Measurements from ENCODE around the gene MAP3K20.
"Not testable (repeated sequence)": the region's sequence is repeated elsewhere in the genome, so short reads cannot be mapped to it uniquely, and the experiment has no call there.

MAP3K20 gene

DNA sequence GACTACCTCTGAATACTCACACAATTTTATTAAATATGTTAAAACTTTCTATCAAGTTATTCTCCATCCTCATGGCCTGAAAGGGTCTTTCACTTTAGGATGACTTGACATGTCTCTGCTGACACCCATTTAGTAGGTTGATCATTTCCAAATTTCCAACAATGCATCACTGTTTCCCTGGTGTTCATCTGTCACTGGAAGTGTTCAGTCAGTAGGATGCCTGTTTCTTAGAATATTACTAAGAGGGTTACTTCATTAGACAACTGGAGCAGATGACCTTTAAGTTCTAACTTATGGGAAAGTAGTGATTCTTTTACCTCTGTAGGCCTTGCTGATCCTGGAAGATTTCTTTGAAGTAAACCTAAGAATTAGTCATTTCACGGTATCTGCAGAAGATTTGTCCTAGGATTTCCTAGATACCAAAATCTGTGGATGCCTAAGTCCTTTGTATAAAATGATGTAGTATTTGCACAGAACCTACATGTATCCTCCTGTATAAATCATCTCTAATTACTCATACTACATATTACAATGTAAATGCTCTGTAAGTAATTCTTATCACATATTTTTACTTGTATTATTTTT, 77.7 kb downstream of the MAP3K20 start:
- no peak overlapping the region for H3K4me3 ChIP-seq (ENCODE audit: low read depth, low read length)

DNA sequence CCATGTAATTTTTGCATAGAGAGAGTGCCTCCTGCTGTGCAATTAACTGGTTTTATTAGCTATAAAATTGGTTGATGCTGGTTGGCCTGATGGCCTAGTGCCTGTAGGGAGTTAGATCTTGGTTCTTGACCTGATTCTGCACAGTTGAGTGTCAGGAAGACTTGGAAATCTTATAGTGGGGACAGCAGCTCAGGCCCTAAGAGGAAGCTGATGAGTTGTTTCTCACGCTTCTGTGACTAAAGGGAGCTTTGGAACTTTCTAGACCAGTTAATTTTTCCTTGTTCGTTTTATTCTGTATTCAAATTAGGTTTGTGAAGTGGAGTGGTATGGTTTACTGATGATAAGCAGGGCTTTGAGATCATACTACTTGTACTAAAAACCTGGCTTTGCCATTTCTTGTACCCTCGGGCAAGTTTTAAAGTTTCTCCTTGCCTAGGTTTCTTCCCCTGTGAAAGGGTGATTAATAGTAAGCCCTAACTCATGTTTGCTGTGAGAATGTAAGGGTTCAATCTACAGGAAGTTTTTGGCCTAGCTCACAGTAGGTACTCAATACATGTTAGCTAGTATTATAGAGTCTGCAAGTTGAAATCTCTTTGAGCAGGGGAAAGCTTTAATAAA, 82.1 kb downstream of the MAP3K20 start:
- H3K4me3 ChIP-seq (ENCODE audit: low read depth, low read length), result no peak overlapping the region

DNA sequence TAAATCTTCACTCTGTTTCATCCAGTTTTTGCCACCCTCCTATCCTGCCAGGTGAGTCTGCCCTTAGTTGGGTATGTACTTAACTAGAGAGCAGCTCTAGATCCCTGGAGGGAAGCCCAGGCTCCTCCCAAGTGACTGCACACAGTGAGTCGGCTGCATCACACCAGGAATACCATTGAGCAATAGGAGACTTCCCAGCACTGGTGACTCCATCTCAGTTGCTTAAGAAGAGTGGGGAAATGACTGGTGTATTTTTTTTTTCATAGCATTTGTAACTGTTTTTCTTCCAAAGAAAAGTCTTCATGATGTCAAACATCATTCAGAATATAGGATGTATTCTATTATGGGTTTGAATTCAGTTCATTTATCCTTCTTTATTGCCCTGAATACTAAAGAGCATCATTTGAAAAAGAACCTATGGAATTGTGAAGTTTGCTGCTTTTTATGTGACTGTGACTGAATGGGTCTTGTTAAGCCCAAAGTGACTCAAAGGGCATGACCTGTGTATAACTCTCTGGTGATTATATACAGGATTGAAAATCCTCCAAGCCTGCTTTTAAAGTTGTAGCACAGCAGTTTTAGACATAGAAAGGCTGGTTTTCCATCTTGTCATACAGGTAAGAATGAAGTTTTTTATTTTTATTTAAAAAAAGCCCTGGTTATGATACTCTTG, 84.3 kb downstream of the MAP3K20 start:
- H3K4me3 ChIP-seq (ENCODE audit: low read depth, low read length), result no peak overlapping the region

DNA sequence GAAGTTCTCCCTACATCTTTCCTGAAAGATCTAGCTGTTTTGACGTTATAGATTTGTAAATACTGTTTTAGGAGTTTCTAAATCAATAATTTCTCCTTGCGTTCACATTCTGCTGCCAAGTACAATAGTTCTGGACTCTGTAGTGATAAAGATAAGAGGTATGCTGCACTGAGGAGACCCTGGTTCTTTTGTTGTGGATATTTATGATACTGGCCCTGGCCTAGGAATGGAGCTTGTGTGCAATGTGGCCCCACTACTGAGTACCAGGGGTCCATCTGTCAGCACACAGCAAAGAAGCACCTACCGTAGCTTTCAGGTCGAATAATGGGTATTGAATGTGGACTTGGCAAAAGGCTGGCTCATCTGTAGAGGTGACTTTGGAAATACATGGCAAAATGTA, 85.0 kb downstream of the MAP3K20 start:
- no peak overlapping the region for H3K4me3 ChIP-seq (ENCODE audit: low read depth, low read length)

DNA sequence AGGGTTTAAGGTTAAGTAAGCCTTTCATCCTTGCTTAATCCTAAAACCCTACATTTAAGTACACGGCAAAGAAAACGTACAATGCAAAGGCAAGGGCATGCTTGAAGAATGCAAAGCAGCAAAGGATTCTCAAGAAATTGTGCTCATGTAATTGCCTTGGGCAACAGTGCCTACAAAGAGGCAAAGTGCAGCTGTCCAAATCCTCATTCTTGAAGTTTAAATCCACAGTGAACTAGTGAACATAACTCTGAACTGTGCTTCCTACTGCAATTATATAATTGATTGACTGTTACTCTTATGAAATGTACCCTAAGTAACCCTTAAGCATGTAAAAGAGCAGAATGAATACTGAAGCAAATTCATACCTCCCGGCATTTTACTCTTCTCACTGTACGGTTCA, 85.4 kb downstream of the MAP3K20 start:
- H3K4me3 ChIP-seq (ENCODE audit: low read depth, low read length), result no peak overlapping the region

DNA sequence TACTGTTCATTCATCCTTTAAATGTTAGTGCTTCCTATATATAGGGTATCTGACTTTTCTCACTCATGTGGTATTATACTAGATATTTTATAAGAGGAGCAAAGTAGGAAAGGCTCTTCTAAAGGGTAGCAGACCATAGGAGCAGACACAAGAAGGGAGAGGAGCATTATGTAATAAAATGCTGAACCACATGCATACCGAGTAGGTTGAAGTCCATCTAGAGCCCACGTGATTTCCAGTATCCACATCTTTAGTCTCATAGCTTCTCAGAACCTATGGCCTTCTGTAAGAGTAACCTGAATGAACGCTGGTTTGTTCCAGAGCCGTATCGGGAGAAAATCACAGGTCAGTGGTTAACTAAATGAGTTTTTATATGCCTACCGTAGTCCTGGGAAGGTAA, 85.9 kb downstream of the MAP3K20 start:
- no peak overlapping the region for H3K4me3 ChIP-seq (ENCODE audit: low read depth, low read length)

DNA sequence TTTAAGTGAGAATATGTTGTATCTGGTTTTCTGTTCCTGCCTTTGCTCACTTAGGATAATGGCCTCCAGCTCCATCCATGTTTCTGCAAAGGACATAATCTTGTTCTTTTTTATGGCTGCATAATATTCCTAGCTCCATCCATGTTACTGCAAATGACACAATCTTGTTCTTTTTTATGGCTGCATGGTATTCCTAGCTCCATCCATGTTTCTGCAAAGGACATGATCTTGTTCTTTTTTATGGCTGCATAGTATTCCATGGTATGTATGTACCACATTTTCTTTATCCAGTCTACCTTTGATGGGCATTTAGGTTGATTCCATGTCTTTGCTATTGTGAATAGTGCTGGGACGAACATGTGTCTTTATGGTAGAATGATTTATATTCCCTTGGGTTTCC, 87.7 kb downstream of the MAP3K20 start:
- not testable (repeated sequence) for H3K4me3 ChIP-seq (ENCODE audit: low read depth, low read length)

DNA sequence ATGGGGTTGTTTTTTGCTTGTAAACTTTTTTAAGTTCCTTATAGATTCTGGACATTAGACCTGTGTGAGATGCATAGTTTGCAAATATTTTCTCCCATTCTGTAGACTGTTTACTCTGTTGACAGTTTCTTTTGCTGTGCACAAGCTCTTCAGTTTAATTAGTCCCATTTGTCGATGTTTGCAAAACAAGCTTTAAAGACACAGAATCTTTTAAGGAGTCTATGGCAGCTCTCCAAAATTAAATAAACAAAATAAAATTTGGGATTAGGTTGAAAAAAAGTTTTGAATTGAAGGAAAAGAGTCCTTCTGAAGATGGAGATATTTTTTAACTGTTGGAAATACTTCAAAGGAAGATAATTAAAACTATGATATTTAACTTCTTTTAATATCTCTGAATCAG, 88.8 kb downstream of the MAP3K20 start:
- H3K4me3 ChIP-seq (ENCODE audit: low read depth, low read length), result no peak overlapping the region

DNA sequence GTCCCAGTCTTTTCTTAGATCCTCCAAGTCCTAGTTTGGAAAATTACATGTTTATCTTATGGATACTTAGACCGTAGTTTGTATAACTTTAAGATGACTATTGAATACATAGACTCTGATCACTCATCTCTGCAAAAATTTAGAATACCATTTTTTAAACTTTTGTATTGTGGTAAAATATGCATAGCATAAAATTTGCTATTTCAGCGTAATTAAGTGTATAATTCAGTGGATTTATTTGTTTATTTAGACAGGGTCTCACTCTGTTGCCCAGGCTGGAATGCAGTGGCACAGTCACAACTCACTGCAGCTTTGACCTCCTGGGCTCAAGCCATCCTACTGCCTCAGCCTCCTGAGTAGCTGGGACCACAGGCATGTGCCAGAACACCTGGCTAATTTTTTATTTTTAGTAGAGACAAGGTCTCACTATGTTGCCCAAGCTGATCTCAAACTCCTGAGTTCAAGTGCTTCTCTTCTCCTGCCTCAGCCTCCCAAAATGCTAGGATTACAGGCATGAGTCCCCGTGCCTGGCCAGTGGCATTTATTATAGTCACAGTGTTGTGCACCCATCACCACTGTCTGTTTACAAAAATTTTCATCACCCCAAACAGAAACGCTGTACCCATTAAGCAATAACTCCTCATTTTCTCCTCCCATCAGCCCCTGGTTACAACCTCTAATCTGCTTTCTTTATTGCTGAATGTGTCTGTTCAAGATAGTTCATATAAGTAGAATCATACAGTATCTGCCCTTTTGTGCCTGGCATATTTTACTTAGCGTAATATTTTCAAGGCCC, 90.0 kb downstream of the MAP3K20 start:
- no peak overlapping the region for H3K4me3 ChIP-seq (ENCODE audit: low read depth, low read length)

DNA sequence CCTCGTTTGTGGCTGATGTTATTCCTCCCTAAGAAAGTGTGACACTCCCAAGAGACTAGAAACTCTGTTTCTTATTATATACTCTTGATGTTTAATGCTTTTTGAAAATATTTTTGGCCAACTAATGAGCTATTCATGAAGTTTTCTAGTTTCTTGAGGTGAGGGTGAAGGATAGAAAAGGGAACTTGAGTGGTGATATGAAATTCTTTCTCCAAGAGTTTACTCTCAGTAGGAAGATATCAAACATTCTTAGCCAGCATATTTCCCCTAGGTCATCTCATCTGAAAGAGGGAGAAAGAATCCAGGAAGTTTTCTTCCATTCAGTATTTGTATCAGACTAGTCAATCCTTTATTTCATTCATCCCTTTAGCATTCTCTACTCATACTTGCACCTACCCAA, 95.7 kb downstream of the MAP3K20 start:
- H3K4me3 ChIP-seq (ENCODE audit: low read depth, low read length), result no peak overlapping the region

DNA sequence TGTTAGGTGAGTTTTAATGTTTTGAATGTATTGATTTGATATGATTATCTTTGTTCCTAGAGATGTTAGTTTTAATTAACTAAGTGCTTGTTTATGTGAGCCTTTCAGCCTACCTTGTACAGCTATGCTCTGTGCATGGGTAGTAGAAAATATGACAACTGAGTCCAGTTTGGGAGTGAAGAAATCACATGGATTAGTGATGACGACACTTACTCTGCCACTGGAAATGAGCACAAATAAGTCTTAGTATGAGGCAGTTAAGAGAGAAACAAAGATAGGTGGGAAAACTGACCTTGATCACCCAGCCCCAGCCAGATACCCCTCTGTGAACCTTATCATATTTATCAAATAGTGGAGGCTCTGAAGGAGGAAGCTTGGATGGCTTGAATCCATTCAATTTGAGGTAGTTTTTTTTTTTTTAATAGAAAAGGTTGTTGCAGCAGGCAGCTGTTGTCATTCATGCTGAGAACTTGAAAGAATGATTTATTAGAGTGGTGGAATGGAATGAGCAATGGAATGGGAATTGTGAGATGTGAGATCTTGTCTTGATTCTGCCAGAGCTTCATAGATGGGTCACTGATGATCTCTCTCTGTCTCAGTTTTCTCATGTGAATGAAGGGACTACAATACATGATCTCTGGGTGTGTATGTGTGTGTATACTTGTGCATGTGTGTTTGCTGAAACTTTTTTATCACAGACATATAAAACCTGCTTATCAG, 96.4 kb downstream of the MAP3K20 start:
- H3K4me3 ChIP-seq (ENCODE audit: low read depth, low read length), result no peak overlapping the region

DNA sequence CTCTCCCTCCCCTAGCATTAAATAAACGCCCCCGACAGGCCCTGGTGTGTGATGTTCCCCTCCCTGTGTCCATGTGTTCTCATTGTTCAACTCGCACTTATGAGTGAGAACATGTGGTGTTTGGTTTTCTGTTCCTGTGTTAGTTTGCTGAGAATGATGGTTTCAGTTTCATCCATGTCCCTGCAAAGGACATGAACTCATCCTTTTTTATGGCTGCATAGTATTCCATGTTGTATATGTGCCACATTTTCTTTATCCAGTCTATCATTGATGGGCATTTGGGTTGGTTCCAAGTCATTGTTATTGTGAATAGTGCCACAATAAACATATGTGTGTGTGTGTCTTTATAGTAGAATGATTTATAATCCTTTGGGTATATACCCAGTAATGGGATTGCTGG, 98.7 kb downstream of the MAP3K20 start:
- not testable (repeated sequence) for H3K4me3 ChIP-seq (ENCODE audit: low read depth, low read length)

DNA sequence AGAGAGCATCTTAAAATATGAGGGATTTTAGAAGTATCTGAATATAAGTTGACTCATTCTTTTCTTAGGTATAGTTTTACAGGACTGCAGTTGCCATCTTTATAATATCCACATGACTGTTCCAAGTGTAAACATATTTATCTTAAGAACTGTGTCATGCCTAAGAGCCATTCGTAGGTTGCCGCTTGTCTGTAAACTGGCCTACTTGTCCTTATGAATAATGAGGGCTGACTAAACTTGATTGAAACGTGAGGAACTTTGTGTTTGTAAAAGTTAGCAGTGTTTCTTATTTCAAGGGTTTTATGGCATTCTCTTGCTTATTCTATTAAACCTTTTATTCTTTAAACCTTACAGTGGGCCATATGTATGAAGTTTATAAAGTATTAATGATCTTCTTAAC, 99.6 kb downstream of the MAP3K20 start:
- H3K4me3 ChIP-seq (ENCODE audit: low read depth, low read length), result no peak overlapping the region

DNA sequence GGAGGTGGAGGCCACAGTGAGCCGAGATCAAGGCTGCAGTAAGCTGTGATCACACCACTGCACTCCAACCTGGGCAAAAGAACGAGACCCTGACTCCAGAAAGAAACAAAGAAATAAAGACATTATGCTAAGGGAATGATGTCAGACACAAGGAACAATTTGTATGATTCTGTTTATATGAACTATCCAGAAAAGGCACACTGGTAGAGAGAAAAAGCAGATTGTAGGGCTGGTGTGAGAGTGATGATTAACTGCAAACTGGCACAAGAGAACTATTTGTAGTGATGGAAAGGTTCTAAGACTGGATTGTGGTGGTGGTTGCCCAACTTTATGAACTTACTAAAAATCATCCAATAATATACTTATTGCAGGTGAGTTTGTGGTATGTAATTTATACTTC, 106.3 kb downstream of the MAP3K20 start:
- no peak overlapping the region for H3K4me3 ChIP-seq (ENCODE audit: low read depth, low read length)

DNA sequence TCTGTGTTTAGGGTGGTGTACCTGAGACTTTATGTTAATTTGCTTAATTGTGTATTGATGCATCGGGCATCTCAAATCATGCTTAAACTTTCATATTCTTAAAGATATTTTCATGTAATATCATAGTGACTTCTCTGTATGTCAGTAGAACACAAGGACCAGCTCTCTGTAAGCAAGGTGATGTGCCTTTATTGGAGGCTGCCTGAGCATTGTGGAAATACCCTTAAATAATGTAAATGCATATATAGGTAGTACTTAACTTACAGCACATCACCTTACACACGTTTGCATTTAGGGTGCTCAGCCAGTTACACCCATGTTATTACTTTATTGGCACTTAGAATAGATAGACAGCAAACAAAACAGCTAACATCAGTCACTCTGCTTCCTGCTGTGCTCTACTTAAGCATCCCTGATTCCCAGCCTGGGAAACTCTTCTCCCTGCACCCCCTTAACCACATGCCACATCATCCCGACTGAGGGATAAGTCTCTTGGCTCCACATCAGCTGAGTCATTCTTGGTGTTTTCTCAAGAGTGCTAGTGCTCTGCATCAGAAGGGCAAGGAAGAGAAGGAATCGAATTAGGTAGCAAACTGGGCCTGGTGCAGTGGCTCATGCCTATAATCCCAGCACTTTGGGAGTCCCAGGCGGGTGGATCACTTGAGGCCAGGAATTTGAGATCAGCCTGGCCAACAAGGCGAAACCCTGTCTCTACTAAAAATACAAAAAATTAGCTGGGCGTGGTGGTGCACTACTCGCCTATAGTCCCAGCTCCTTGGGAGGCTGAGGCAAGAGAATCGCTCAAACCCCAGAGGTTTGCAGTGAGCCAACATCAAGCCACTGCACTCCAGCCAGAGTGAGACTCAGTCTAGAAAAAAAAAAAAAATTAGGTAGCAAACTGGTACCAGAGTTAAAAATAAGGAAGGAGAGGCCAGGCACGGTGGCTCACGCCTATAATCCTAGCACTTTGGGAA, 108.7 kb downstream of the MAP3K20 start:
- H3K4me3 ChIP-seq (ENCODE audit: low read depth, low read length), result no peak overlapping the region

DNA sequence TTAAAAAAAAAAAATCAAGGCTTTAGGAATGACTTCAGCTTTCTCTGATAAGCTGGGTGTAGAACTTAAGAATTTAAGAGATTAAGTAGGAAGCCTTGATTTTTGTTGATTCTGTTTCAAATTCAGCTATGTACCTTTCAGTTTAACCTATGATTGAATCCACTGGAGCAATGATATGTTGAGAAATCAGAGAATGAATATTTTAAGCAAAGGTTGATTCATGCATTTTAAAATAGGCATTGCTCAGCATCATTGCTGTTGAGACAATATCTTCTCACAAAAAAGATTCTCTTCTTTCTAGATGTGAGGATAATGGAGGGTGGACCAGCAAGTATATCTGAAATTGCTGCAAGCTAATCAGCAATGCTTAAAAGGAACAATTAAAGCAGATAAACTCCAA, 109.8 kb downstream of the MAP3K20 start:
- H3K4me3 ChIP-seq (ENCODE audit: low read depth, low read length), result no peak overlapping the region

DNA sequence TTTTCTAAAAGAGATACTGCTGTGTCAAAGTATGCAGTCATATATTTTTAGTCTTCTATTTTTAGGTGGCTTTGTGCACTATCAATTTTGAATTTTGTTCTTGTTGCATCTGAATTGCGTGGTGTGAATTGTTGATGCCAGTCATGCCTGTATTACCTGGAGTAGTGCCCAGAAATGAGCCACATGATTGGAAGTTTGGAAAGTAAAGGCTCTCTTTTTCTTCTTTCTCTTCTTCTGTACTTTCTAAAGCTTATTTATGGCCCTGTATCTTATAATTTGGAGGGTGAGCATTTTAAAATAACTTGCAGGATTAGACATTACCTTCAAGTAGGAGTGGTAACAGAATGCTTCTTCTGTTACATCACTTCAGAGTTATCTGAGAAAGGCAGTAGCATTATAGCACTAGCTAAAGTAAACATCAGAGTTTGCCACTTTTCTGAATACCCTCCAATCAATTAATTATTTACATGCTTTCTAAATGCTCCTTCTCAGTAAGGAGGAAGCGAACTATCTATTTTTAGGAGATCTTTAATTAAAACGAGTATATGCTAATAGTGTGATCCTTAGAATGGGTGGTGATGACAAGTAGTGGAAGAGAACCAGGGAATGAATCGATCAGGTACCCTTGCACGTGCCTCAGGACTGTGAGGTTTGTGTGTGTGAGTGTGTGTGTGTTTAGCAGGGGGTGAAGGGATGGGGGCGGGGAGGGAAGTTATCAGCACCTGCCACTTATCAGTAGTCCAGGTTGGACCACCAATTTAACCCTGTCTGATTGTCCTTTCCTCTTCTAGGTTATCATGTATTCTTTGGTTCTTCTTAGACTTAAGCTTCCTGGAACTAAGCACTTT, 112.5 kb downstream of the MAP3K20 start:
- no peak overlapping the region for H3K4me3 ChIP-seq (ENCODE audit: low read depth, low read length)

DNA sequence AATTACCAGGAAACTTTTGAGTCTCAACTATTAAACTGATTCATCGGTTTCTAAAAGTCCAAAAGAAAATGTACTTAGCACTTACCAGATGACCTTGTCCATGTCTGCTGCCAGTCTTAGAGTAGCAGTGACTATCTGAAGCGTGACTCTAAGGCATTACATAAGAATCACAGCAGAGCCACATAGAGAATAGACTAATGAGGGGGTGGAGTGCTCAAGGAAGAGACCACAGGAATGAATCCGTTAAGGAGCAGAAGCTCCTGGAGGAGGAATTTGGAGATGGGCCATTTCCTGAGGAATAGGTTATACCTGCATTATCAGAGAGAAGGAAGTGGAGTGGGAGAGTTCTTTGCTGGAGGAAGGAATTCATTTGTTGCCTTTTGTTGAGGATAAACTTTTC, 116.0 kb downstream of the MAP3K20 start:
- H3K4me3 ChIP-seq (ENCODE audit: low read depth, low read length), result no peak overlapping the region

DNA sequence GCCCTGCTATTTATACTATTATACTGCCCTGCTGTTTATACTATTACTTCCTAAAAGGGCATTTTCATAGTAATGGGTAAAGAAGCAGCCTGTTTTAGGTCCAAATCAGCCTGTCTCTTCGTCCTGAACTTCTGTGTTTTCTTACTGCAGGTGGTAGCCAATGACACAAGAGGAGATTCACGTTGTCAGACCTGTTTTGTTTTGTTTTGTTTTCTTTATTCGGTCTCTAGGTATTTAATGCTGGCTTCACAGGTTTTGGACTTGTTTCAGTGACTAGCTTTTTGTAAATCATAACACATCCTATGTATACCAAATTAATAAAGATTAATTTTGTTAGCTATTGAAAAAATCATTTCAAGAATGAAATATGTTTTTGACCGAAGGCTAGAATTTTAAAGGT, 116.4 kb downstream of the MAP3K20 start:
- H3K4me3 ChIP-seq (ENCODE audit: low read depth, low read length), result no peak overlapping the region
